ENCODE data around the gene SAFB2. TPM values are rescaled to one million over a fixed set of nuclear protein-coding genes. Genes with fewer than 3 reads are reported as not detected.

The SAFB2 gene
- polyA plus RNA-seq, 1 of the 3 experiments (the other 2 are of a cell fraction) = 37.7 TPM

- H3K4me2 ChIP-seq = no peak within 1 kb of the TSS
- no peaks in the 10 kb centered on the region; a peak in 1 of 4 replicates for H3K4me1 ChIP-seq (ENCODE audit: control insufficient read depth in 1 of 2, insufficient read depth in 2 of 2, low read depth in 1 of 2, low read length in 1 of 2)
- H2AFZ ChIP-seq (ENCODE audit: low read depth) = no peak within 1 kb of the TSS
- no peaks in the 10 kb centered on the region for H4K20me1 ChIP-seq (ENCODE audit: insufficient read depth)
- H3K36me3 ChIP-seq (replicated peaks in 1 of 2; ENCODE audit: control insufficient read depth in 1 of 2, insufficient read depth in 2 of 2, low read length in 1 of 2) = no peaks in the 10 kb centered on the region
- no peaks in the 10 kb centered on the region for H3K9me3 ChIP-seq
- ChIA-PET CTCF (interaction anchor here (0.6 to 1.2 kb wide), 4 partner anchors 10 to 126 kb away, joined by 3 to 4 read pairs (median 4); no protein-coding TSS in a partner anchor), POLR2A (no interaction called here)
- H3K27me3 ChIP-seq (ENCODE audit: insufficient read depth) = peaks cover 28% of the 10 kb centered on the region
- H3K27ac ChIP-seq (ENCODE audit: low read depth in 2 of 2, low read length in 1 of 2) = no peak within 1 kb of the TSS
- no peaks in the 10 kb centered on the region for H3K79me2 ChIP-seq (ENCODE audit: insufficient read depth)
- no peaks in the 10 kb centered on the region for H3F3A ChIP-seq (replicated peaks; ENCODE audit: insufficient read depth)
- no peak within 1 kb of the TSS for H3K9ac ChIP-seq
- H3K9me2 ChIP-seq = no peaks in the 10 kb centered on the region
- WGBS (ENCODE audit: low lambda C conversion rate) = 19% methylated on average over 9 of the region's 63 CpGs
- DNase-seq = peak; percentile 77
- 0 out of 4 replicates have a peak within 1 kb of the TSS, but pooled peaks of 1 of the 2 experiments have one; percentile 4 for H3K4me3 ChIP-seq (ENCODE audit: low read depth in 2 of 2, low read length in 1 of 2)
- TF ChIP-seq TCF12 (IDR thresholded peaks at IDR 0.05) = no peak
- no peak for TF ChIP-seq ZBTB33 (IDR thresholded peaks at IDR 0.05; ENCODE audit: borderline replicate concordance, low read depth)
Observed at GRCh38 chr19:5567360-5567969, 55.1 kb downstream of the SAFB2 start, which contains the start of gene TINCR. Gene TINCR, minus strand, starts transcription at chr19:5567953.

GRCh38 chr19:5564930-5565329, 57.6 kb downstream of the SAFB2 start:
- no peak overlapping the region for H2AFZ ChIP-seq (ENCODE audit: low read depth)
- WGBS (ENCODE audit: low lambda C conversion rate) = 53% methylated on average over 7 of the region's 7 CpGs
- CTCF ChIA-PET = no interaction called here
- H3K9me2 ChIP-seq = no peaks in the 10 kb centered on the region
- POLR2A ChIA-PET = no interaction called here
- peak; percentile 27 for DNase-seq
- H3K4me2 ChIP-seq = no peak overlapping the region
- no peak overlapping the region for H3K27ac ChIP-seq (ENCODE audit: low read depth in 2 of 2, low read length in 1 of 2)
- H3K4me1 ChIP-seq (ENCODE audit: control insufficient read depth in 1 of 2, insufficient read depth in 2 of 2, low read depth in 1 of 2, low read length in 1 of 2) = no peaks in the 10 kb centered on the region; a peak in 1 of 4 replicates
- H3K9ac ChIP-seq = no peak overlapping the region
- peaks cover 28% of the 10 kb centered on the region for H3K27me3 ChIP-seq (ENCODE audit: insufficient read depth)
- no peaks in the 10 kb centered on the region for H3K79me2 ChIP-seq (ENCODE audit: insufficient read depth)
- no peaks in the 10 kb centered on the region for H3K36me3 ChIP-seq (replicated peaks in 1 of 2; ENCODE audit: control insufficient read depth in 1 of 2, insufficient read depth in 2 of 2, low read length in 1 of 2)
- H3K9me3 ChIP-seq = no peaks in the 10 kb centered on the region
- no peak overlapping the region for H3K4me3 ChIP-seq (ENCODE audit: low read depth in 2 of 2, low read length in 1 of 2)
- no peaks in the 10 kb centered on the region for H3F3A ChIP-seq (replicated peaks; ENCODE audit: insufficient read depth)
- no peaks in the 10 kb centered on the region for H4K20me1 ChIP-seq (ENCODE audit: insufficient read depth)
- TF ChIP-seq TEAD4 (IDR thresholded peaks at IDR 0.05; ENCODE audit: borderline replicate concordance, insufficient read depth) (no peak), ZBTB33 (IDR thresholded peaks at IDR 0.05; ENCODE audit: borderline replicate concordance, low read depth) (no peak), ELF1 (IDR thresholded peaks at IDR 0.05) (no peak), TCF12 (IDR thresholded peaks at IDR 0.05) (no peak), TAF1 (IDR thresholded peaks at IDR 0.05; ENCODE audit: borderline replicate concordance, low read depth, low read length) (no peak), MXI1 (IDR thresholded peaks at IDR 0.05; ENCODE audit: low read depth, low read length) (no peak), SIN3A (IDR thresholded peaks at IDR 0.05; ENCODE audit: borderline replicate concordance, low read depth, low read length) (no peak), RCOR1 (IDR thresholded peaks at IDR 0.05; ENCODE audit: low read length) (no peak), GATA2 (CRISPR knock-in tag; IDR thresholded peaks at IDR 0.05) (no peak), FOXJ3 (CRISPR knock-in tag; IDR thresholded peaks at IDR 0.05) (no peak), IRF3 (IDR thresholded peaks at IDR 0.05; ENCODE audit: low read depth, low read length) (no peak), NFIC (IDR thresholded peaks at IDR 0.05; ENCODE audit: borderline replicate concordance) (no peak), CHD2 (IDR thresholded peaks at IDR 0.05; ENCODE audit: low read length, partially characterized antibody) (no peak), JUND (IDR thresholded peaks at IDR 0.05) (no peak)
- TF ChIP-seq, protein P1, sequence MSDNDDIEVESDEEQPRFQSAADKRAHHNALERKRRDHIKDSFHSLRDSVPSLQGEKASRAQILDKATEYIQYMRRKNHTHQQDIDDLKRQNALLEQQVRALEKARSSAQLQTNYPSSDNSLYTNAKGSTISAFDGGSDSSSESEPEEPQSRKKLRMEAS (IDR thresholded peaks at IDR 0.05; ENCODE audit: low read depth) = no peak
- TF ChIP-seq, protein P2, sequence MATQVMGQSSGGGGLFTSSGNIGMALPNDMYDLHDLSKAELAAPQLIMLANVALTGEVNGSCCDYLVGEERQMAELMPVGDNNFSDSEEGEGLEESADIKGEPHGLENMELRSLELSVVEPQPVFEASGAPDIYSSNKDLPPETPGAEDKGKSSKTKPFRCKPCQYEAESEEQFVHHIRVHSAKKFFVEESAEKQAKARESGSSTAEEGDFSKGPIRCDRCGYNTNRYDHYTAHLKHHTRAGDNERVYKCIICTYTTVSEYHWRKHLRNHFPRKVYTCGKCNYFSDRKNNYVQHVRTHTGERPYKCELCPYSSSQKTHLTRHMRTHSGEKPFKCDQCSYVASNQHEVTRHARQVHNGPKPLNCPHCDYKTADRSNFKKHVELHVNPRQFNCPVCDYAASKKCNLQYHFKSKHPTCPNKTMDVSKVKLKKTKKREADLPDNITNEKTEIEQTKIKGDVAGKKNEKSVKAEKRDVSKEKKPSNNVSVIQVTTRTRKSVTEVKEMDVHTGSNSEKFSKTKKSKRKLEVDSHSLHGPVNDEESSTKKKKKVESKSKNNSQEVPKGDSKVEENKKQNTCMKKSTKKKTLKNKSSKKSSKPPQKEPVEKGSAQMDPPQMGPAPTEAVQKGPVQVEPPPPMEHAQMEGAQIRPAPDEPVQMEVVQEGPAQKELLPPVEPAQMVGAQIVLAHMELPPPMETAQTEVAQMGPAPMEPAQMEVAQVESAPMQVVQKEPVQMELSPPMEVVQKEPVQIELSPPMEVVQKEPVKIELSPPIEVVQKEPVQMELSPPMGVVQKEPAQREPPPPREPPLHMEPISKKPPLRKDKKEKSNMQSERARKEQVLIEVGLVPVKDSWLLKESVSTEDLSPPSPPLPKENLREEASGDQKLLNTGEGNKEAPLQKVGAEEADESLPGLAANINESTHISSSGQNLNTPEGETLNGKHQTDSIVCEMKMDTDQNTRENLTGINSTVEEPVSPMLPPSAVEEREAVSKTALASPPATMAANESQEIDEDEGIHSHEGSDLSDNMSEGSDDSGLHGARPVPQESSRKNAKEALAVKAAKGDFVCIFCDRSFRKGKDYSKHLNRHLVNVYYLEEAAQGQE (IDR thresholded peaks at IDR 0.05; ENCODE audit: low read depth, low read length) = no peak
